ENCODE measurements around the gene CBX4. TPM values are rescaled to one million over a fixed set of nuclear protein-coding genes. Genes with fewer than 3 reads are reported as not detected.

Gene CBX4
- total RNA-seq, 3 donors from 2014 or later = 11.5 to 20.6 (median 13.4) TPM

GRCh38 chr17:79864617-79865250 lies 25.5 kb upstream of the CBX4 start:
- TF ChIP-seq POLR2AphosphoS5 (IDR thresholded peaks at IDR 0.05) = no peak
- Histone ChIP-seq H3K36me3 (no peaks in the 10 kb centered on the region), H3K27ac (no peak overlapping the region), H3K27me3 (peaks cover 0 to 38% of the 10 kb centered on the region in 2 donors), H3K4me3 (no peak overlapping the region), H3K4me1 (no peaks in the 10 kb centered on the region), H3K9me3 (no peaks in the 10 kb centered on the region)
- intact Hi-C loops (cut with DNase I; ENCODE audit: low total_unique reads) = no loop called here
- DNase-seq (ENCODE audit: low spot score in 2 of 2) = no peak

GRCh38 chr17:79864147-79864546 lies 24.9 kb upstream of the CBX4 start:
- Histone ChIP-seq H3K36me3 (no peaks in the 10 kb centered on the region), H3K27me3 (peaks cover 0 to 38% of the 10 kb centered on the region in 2 donors), H3K27ac (no peak overlapping the region), H3K4me1 (no peaks in the 10 kb centered on the region), H3K9me3 (no peaks in the 10 kb centered on the region), H3K4me3 (no peak overlapping the region)
- no peak for TF ChIP-seq CTCF (IDR thresholded peaks at IDR 0.05)
- no peak for TF ChIP-seq POLR2AphosphoS5 (IDR thresholded peaks at IDR 0.05)
- TF ChIP-seq POLR2A (IDR thresholded peaks at IDR 0.05) = no peak
- intact Hi-C loops (cut with DNase I; ENCODE audit: low total_unique reads) = no loop called here
- DNase-seq (ENCODE audit: low spot score in 2 of 2) = no peak

GRCh38 chr17:79862771-79863440 lies 23.7 kb upstream of the CBX4 start:
- H3K4me1 ChIP-seq = no peaks in the 10 kb centered on the region
- TF ChIP-seq POLR2A (IDR thresholded peaks at IDR 0.05) (no peak), CTCF (IDR thresholded peaks at IDR 0.05) (no peak), POLR2AphosphoS5 (IDR thresholded peaks at IDR 0.05) (no peak)
- no peak for DNase-seq (ENCODE audit: low spot score in 2 of 2)
- intact Hi-C loops (cut with DNase I; ENCODE audit: low total_unique reads) = no loop called here
- no peak overlapping the region for H3K27ac ChIP-seq
- H3K9me3 ChIP-seq = no peaks in the 10 kb centered on the region
- H3K36me3 ChIP-seq = no peaks in the 10 kb centered on the region
- H3K4me3 ChIP-seq = no peak overlapping the region
- peaks cover 0 to 38% of the 10 kb centered on the region in 2 donors for H3K27me3 ChIP-seq

- peaks cover 0 to 38% of the 10 kb centered on the region in 2 donors for H3K27me3 ChIP-seq
- no peak for DNase-seq (ENCODE audit: low spot score in 2 of 2)
- no peaks in the 10 kb centered on the region for H3K4me1 ChIP-seq
- no peak overlapping the region for H3K4me3 ChIP-seq
- intact Hi-C loops (cut with DNase I; ENCODE audit: low total_unique reads) = no loop called here
- H3K27ac ChIP-seq = no peak overlapping the region
- H3K36me3 ChIP-seq = no peaks in the 10 kb centered on the region
- TF ChIP-seq CTCF (IDR thresholded peaks at IDR 0.05) (no peak), POLR2AphosphoS5 (IDR thresholded peaks at IDR 0.05) (no peak), POLR2A (IDR thresholded peaks at IDR 0.05) (no peak)
- H3K9me3 ChIP-seq = no peaks in the 10 kb centered on the region
Measured at GRCh38 chr17:79862238-79862637, 23.0 kb upstream of the CBX4 start.

- no peak for TF ChIP-seq CTCF (IDR thresholded peaks at IDR 0.05)
- no peak for TF ChIP-seq POLR2A (IDR thresholded peaks at IDR 0.05)
- TF ChIP-seq POLR2AphosphoS5 (IDR thresholded peaks at IDR 0.05) = no peak
- no peak overlapping the region for H3K4me3 ChIP-seq
- no peak overlapping the region for H3K27ac ChIP-seq
- no peaks in the 10 kb centered on the region for H3K4me1 ChIP-seq
- DNase-seq (ENCODE audit: low spot score in 2 of 2) = no peak
- intact Hi-C loops (cut with DNase I; ENCODE audit: low total_unique reads) = no loop called here
- H3K9me3 ChIP-seq = no peaks in the 10 kb centered on the region
- H3K27me3 ChIP-seq = peaks cover 0 to 38% of the 10 kb centered on the region in 2 donors
- H3K36me3 ChIP-seq = no peaks in the 10 kb centered on the region
Measured at GRCh38 chr17:79861413-79862216, 22.4 kb upstream of the CBX4 start.
